GM23248 (cell line): Measurements from ENCODE around the gene GRID2IP.
"Not testable (repeated sequence)": the region's sequence is repeated elsewhere in the genome, so short reads cannot be mapped to it uniquely, and the experiment has no call there.

ENCODE experiments used
- EZH2 ChIP-seq: fragments of 200-600 bp; sonication (generic); IDR thresholded peaks from 2 replicates; pipeline ENCODE4 v1.6.1; 2018; ENCODE audit warnings: antibody characterized with exemption, mild to moderate bottlenecking; ENCODE audit not compliant: insufficient read depth, poor library complexity, severe bottlenecking
- EZH2phosphoT487 ChIP-seq: fragments of 200-600 bp; sonication (generic); IDR thresholded peaks from 2 replicates; pipeline ENCODE4 v1.6.1; 2018; ENCODE audit warnings: antibody characterized with exemption, moderate library complexity, mild to moderate bottlenecking, low read depth; ENCODE audit not compliant: insufficient read depth

GRCh38 chr7:6450591-6450990, 100.7 kb downstream of the GRID2IP start:
- not testable (repeated sequence) for TF ChIP-seq EZH2, EZH2phosphoT487
